Measurements from ENCODE around the gene POLK.

Gene POLK

DNA sequence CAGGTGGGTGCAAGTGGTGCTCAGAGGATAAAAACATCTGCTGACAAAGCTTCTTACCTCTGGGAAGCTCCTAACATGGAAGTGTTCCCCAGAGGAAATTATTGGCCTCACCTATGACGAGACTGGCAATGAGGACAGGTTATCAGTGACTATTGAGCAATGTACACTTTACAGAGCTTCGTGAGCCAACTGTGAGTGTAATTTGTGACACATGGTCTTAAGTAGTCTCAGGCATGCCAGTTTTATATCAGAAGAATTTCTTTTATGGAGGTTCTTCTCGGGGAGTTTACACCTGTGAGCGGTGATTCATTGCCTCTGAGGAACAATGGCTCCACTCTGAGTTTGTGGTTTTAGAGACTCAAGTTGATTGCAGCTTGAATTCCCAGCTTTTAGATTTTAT lies 110.9 kb downstream of the POLK start:
- Histone ChIP-seq H3F3A (ENCODE audit: insufficient read depth, low read length) (no peaks in the 10 kb centered on the region), H3K4me1 (ENCODE audit: low read length) (no peaks in the 10 kb centered on the region), H3K9me3 (replicated peaks; ENCODE audit: insufficient read depth, low read length) (no peaks in the 10 kb centered on the region), H3K4me2 (ENCODE audit: low read depth, low read length) (no peak overlapping the region), H3K79me2 (ENCODE audit: low read length) (no peaks in the 10 kb centered on the region), H3K4me3 (ENCODE audit: low read length) (no peak overlapping the region), H3K27ac (ENCODE audit: low read length) (no peak overlapping the region), H3K36me3 (replicated peaks; ENCODE audit: insufficient read depth, low read length) (no peaks in the 10 kb centered on the region), H3K9me2 (replicated peaks; ENCODE audit: insufficient read depth, low read length) (no peaks in the 10 kb centered on the region), H2AFZ (ENCODE audit: low read length) (no peak overlapping the region), H4K20me1 (ENCODE audit: insufficient read depth, low read length) (no peaks in the 10 kb centered on the region), H3K9ac (ENCODE audit: low read length) (no peak overlapping the region), H3K27me3 (replicated peaks; ENCODE audit: insufficient read depth, low read length) (no peaks in the 10 kb centered on the region)
- TF ChIP-seq, protein P1, sequence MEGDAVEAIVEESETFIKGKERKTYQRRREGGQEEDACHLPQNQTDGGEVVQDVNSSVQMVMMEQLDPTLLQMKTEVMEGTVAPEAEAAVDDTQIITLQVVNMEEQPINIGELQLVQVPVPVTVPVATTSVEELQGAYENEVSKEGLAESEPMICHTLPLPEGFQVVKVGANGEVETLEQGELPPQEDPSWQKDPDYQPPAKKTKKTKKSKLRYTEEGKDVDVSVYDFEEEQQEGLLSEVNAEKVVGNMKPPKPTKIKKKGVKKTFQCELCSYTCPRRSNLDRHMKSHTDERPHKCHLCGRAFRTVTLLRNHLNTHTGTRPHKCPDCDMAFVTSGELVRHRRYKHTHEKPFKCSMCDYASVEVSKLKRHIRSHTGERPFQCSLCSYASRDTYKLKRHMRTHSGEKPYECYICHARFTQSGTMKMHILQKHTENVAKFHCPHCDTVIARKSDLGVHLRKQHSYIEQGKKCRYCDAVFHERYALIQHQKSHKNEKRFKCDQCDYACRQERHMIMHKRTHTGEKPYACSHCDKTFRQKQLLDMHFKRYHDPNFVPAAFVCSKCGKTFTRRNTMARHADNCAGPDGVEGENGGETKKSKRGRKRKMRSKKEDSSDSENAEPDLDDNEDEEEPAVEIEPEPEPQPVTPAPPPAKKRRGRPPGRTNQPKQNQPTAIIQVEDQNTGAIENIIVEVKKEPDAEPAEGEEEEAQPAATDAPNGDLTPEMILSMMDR (IDR thresholded peaks at IDR 0.05; ENCODE audit: low read length) = no peak
- TF ChIP-seq EZH2 (optimal IDR thresholded peaks at IDR 0.05; ENCODE audit: low read depth, low read length) = no peak
- no peak for TF ChIP-seq EZH2phosphoT487 (IDR thresholded peaks at IDR 0.05; ENCODE audit: low read length)
- DNase-seq = no peak

DNA sequence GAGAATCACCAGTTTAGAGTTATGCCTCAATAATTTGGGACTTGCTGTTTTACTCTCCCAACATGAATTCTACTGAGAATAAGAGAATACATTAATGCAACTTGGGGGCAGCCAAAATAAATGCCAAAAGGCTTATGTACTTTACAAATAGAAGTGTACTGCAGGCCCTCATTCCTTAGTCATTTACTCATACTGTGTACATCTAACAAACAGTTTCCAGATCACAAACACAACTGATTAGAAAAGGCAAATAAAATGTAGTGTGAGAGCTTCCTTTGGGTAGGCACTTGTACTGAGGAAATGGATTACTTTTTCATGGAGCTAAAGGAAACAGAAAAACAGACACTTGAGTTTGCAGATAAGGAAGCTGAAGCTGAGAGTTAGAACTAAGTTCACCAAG lies 112.2 kb downstream of the POLK start:
- DNase-seq = no peak
- TF ChIP-seq EZH2phosphoT487 (IDR thresholded peaks at IDR 0.05; ENCODE audit: low read length) = no peak
- TF ChIP-seq, protein P1 (IDR thresholded peaks at IDR 0.05; ENCODE audit: low read length) = no peak
- TF ChIP-seq EZH2 (optimal IDR thresholded peaks at IDR 0.05; ENCODE audit: low read depth, low read length) = no peak
- Histone ChIP-seq H3K4me3 (ENCODE audit: low read length) (no peak overlapping the region), H3K79me2 (ENCODE audit: low read length) (no peaks in the 10 kb centered on the region), H4K20me1 (ENCODE audit: insufficient read depth, low read length) (no peaks in the 10 kb centered on the region), H3F3A (ENCODE audit: insufficient read depth, low read length) (no peaks in the 10 kb centered on the region), H3K9me3 (replicated peaks; ENCODE audit: insufficient read depth, low read length) (no peaks in the 10 kb centered on the region), H2AFZ (ENCODE audit: low read length) (no peak overlapping the region), H3K36me3 (replicated peaks; ENCODE audit: insufficient read depth, low read length) (no peaks in the 10 kb centered on the region), H3K4me1 (ENCODE audit: low read length) (no peaks in the 10 kb centered on the region), H3K9me2 (replicated peaks; ENCODE audit: insufficient read depth, low read length) (no peaks in the 10 kb centered on the region), H3K9ac (ENCODE audit: low read length) (no peak overlapping the region), H3K27me3 (replicated peaks; ENCODE audit: insufficient read depth, low read length) (no peaks in the 10 kb centered on the region), H3K4me2 (ENCODE audit: low read depth, low read length) (no peak overlapping the region), H3K27ac (ENCODE audit: low read length) (no peak overlapping the region)

DNA sequence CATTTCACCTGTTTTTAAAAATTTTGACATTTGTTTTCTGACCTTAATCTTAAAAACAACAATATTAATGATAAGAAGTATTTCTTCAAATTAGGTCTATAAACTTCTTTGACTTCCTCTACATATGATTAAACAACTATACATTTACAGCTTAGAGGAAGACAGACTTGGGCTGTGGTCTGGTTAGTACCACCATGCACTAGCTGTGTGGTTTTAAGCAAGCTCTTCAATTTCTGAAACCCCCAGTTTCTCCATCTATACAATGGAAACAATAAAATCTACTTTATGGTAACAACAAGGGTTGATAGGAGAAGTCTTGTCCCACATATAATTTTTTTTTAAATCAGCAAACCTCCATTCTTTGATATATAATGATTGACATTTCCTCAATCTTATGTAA lies 115.3 kb downstream of the POLK start:
- no peak overlapping the region for H3K27ac ChIP-seq (ENCODE audit: low read length)
- no peaks in the 10 kb centered on the region for H3K4me1 ChIP-seq (ENCODE audit: low read length)
- no peaks in the 10 kb centered on the region for H3K9me3 ChIP-seq (replicated peaks; ENCODE audit: insufficient read depth, low read length)
- no peaks in the 10 kb centered on the region for H3K79me2 ChIP-seq (ENCODE audit: low read length)
- no peaks in the 10 kb centered on the region for H3K36me3 ChIP-seq (replicated peaks; ENCODE audit: insufficient read depth, low read length)
- H3K9ac ChIP-seq (ENCODE audit: low read length) = no peak overlapping the region
- no peak overlapping the region for H2AFZ ChIP-seq (ENCODE audit: low read length)
- no peaks in the 10 kb centered on the region for H4K20me1 ChIP-seq (ENCODE audit: insufficient read depth, low read length)
- H3K4me3 ChIP-seq (ENCODE audit: low read length) = no peak overlapping the region
- no peak overlapping the region for H3K4me2 ChIP-seq (ENCODE audit: low read depth, low read length)
- H3F3A ChIP-seq (ENCODE audit: insufficient read depth, low read length) = no peaks in the 10 kb centered on the region
- no peaks in the 10 kb centered on the region for H3K27me3 ChIP-seq (replicated peaks; ENCODE audit: insufficient read depth, low read length)
- no peak for DNase-seq
- no peaks in the 10 kb centered on the region for H3K9me2 ChIP-seq (replicated peaks; ENCODE audit: insufficient read depth, low read length)
- TF ChIP-seq EZH2 (optimal IDR thresholded peaks at IDR 0.05; ENCODE audit: low read depth, low read length) (no peak), EZH2phosphoT487 (IDR thresholded peaks at IDR 0.05; ENCODE audit: low read length) (no peak)
- TF ChIP-seq, protein P1 (IDR thresholded peaks at IDR 0.05; ENCODE audit: low read length) = no peak
